Spleen (tissue), 7 donors: ENCODE measurements around the gene RBPMS2.

Experiments
- POLR2A ChIP-seq, 3 donors: fragments of 450-650 bp; IDR thresholded peaks; one replicate each; pipeline ENCODE4 v1.5.1; 2017; ENCODE audit warnings: antibody characterized with exemption in 3 of 3, mild to moderate bottlenecking in 1 of 3
- TF ChIP-seq, protein P1 (sequence below), 11 experiments: fragments of 200-600 bp in 7 of 11; fragments of 450-650 bp in 4 of 11; sonication (generic) in 4 of 11; IDR thresholded peaks in 8 of 11; conservative IDR thresholded peaks in 3 of 11; 1 replicate in 7 of 11; 2 replicates in 4 of 11; pipeline versions ENCODE4 v1.4.0 to v1.8.0; 2016 to 2021; ENCODE audit warnings: antibody characterized with exemption in 11 of 11, inconsistent platforms in 4 of 11, mild to moderate bottlenecking in 1 of 11
- donor health status: DM: no; HTN: no; CAD: no; lungs with moderate emphysema.
- donor health status: DM: no; HTN: no; CAD: no.
- donor health status: DM: no; HTN: no; CAD: no.

DNA sequence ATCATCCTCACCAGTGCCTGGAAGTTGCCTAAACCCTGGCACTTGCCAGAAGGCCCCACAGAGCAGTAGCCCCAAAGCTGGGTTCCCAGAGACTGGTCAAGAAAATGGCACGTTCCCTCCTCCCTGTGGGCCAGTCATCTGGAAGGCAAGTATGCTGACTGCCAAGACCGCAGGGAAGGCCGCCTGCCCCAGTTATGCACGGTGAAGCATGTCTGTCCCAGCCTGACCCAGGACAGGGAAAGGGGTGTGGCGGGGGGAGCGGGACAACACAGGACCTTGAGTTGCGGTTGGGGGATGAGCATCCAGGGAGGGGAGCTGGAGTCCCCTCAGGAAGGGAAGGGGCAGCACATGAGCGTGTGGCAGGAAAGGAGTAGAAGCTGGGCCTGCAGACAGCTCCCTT, 33.0 kb downstream of the RBPMS2 start:
- TF ChIP-seq, protein P1, sequence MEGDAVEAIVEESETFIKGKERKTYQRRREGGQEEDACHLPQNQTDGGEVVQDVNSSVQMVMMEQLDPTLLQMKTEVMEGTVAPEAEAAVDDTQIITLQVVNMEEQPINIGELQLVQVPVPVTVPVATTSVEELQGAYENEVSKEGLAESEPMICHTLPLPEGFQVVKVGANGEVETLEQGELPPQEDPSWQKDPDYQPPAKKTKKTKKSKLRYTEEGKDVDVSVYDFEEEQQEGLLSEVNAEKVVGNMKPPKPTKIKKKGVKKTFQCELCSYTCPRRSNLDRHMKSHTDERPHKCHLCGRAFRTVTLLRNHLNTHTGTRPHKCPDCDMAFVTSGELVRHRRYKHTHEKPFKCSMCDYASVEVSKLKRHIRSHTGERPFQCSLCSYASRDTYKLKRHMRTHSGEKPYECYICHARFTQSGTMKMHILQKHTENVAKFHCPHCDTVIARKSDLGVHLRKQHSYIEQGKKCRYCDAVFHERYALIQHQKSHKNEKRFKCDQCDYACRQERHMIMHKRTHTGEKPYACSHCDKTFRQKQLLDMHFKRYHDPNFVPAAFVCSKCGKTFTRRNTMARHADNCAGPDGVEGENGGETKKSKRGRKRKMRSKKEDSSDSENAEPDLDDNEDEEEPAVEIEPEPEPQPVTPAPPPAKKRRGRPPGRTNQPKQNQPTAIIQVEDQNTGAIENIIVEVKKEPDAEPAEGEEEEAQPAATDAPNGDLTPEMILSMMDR (IDR thresholded peaks at IDR 0.05 in 8 of 11, conservative IDR thresholded peaks at IDR 0.05 in 3 of 11), result no peak
- TF ChIP-seq POLR2A (IDR thresholded peaks at IDR 0.05), result no peak
